HG03139 (cell line): Measurements from ENCODE around the gene COMP.

Source experiments
- ATAC-seq: cut with Tn5 transposase; IDR thresholded peaks from one replicate; pipeline ENCODE4 v1.9.1; 2021; ENCODE audit not compliant: unreplicated experiment

COMP gene

GRCh38 chr19:18804139-18804601 is 13.1 kb upstream of the COMP start:
- no peak for ATAC-seq

DNA sequence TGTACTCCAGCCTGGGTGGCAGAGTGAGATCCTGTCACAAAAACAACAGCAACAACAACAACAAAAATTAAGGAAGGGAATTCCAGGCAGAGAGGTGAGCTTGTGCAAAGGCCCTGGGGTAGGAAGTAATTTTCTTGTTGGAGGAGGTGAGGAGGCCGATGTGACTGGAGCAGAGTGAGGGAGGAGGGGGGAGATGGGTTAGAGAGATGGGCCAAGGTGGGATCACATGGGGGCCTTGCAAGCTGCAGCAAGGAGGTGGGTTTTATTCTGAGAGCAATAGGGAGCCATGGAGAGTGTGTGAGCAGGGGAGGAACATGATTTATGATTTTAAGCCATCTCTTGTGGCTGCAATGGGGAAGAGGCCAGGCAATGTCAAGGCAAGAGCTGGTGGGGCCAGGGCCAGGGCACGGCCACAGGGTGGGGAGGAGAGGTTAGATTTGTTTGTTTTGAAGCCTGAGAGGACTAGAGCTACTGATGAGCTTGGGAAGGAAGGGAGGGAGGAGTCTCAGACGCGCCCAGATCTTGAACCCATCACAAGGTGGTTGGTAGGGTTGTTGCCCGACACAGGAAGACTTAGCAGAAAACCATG is 12.5 kb upstream of the COMP start:
- ATAC-seq = no peak

DNA sequence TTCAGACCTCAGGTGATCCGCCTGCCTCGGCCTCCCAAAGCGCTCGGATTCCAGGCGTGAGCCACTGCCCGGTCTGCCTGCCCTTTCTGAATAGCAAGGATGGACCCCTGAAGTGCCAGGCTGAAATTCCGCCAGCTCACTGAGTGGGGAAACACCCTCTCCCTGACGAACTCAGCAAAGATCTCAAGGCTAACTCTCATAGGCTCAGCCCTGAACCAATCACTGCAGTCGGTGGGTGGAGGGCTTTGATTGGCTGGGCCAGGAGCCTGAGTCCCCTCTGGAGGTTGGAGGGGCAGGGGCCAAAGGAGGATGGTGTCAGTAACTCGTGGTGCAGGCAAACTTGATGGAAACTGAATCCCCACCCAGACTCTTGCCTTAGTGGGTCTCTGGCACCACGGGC is 11.2 kb upstream of the COMP start:
- ATAC-seq = no peak

- ATAC-seq = no peak
Measured at GRCh38 chr19:18800636-18801035, 9.5 kb upstream of the COMP start.

GRCh38 chr19:18800079-18800478 is 9.0 kb upstream of the COMP start:
- no peak for ATAC-seq

GRCh38 chr19:18799389-18799970 is 8.4 kb upstream of the COMP start:
- no peak for ATAC-seq

DNA sequence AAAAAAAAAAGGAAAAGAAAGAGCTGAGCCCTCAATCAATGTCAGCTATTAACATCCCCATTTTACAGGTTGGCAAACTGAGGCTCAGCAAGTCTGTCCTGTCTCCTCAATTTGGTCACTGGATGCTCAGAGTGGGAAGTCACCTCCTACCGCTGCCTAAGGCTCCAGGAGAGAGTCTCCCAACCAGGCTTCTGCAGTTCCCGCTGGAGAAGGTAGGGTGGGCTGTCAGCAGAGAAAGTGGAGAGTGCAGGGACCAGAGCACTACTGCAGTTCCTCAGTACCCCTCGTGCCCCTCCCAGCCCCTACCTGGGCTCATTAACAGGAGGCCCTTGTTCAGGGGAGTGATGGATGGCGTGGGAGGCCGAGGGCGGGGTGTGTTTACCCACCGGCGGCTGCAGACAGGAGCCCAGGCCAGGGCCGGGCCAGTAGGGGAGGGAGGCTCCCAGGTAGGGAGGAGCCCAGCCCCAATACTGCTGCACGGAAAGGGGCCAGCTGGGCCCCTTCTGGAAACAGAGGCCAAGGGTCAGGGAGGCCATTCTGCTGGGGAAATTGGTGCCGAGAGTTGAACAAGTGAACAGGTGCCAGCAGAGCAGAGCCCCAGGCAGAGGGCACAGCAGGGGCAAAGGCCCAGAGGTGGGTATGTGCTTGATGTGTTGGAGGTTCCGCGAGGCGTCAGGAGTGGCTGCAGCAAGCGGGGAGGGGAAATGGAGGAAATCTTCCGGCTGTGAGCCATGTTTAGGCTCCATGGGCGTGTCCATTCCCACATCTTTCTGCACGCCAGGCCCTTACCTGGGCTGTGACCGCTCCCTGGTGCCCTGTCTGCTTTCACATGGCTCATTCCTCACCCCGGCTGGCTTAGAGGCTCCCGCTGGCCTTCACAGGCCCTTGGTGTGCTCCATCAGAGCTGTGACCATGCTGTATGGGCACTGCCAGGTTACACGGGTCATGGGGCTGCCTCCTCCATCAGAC is 7.6 kb upstream of the COMP start:
- no peak for ATAC-seq

- no peak for ATAC-seq
Measured at GRCh38 chr19:18796239-18796638, 5.1 kb upstream of the COMP start.

GRCh38 chr19:18795540-18795939 is 4.4 kb upstream of the COMP start:
- ATAC-seq = no peak

GRCh38 chr19:18794692-18795091 is 3.6 kb upstream of the COMP start:
- ATAC-seq = no peak

- no peak for ATAC-seq
Measured at GRCh38 chr19:18794029-18794313, 2.9 kb upstream of the COMP start.

DNA sequence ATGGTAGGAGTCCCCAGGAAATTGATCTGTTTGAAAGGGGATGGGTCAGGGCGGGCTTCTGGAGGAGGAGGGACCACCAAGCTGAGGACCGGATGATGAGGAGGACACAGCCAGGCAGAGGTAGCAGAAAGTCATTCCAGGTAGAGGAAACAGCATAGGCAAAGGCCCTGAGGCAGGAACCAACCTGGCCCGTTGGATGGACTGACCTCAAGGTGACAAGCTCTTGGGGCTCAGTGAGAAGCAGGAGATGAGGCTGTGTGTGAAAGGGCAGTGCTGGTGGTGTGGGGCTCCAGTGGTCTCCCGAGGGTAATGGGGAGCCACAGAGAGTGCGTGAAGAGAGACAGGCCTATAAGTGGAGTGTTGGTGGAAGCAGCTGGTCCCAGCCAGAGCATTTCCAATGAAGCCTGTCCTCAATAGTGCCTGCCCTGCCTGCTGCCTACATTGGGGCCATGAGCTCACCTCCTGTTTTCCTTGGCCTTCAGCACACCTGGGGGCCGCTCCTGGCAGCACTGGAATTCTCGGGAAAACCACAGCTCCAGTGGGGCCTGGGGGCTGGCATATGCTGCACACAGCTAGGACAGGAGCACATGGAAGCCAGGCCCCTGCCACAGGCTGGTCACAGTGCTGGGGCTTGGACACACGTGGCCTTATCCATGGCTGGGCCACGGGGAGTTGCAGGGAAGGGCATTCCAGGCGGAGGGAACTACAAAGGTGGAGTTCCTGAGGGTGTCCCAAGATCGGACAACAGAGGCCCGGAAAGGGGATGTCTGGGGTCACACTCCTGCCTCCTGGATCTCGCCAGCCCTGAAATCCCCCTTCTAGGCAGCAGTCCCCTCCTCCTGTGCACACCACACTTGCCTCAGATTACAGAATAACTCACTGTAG is 2.3 kb upstream of the COMP start:
- no peak for ATAC-seq

DNA sequence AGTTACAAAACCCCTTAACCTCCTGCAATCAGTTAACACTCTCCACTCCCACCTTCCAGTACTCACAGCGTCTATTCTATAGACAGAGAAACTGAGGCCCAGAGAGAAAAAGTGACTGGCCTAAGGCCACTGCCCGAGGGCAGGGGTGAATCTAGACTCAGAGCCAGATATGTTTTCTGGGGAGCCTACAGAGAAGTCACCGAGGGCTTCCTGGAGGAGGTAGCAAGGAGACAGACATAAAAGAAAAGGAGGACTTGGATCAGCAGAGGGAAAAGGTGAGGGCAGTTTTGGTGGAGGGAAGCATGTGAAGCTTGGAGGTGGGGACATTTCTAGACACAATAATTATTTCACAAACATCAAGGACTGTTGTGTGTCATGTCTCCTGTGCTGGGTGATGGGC is 1.6 kb upstream of the COMP start:
- no peak for ATAC-seq

- ATAC-seq = no peak
Measured at GRCh38 chr19:18791315-18791678, 192 bp upstream of the COMP start.

- ATAC-seq = no peak
Measured at GRCh38 chr19:18789883-18790565, 1.1 kb downstream of the COMP start.

- no peak for ATAC-seq
Measured at GRCh38 chr19:18789422-18789869, 1.7 kb downstream of the COMP start.

- no peak for ATAC-seq
Measured at GRCh38 chr19:18788529-18789421, 2.3 kb downstream of the COMP start.

DNA sequence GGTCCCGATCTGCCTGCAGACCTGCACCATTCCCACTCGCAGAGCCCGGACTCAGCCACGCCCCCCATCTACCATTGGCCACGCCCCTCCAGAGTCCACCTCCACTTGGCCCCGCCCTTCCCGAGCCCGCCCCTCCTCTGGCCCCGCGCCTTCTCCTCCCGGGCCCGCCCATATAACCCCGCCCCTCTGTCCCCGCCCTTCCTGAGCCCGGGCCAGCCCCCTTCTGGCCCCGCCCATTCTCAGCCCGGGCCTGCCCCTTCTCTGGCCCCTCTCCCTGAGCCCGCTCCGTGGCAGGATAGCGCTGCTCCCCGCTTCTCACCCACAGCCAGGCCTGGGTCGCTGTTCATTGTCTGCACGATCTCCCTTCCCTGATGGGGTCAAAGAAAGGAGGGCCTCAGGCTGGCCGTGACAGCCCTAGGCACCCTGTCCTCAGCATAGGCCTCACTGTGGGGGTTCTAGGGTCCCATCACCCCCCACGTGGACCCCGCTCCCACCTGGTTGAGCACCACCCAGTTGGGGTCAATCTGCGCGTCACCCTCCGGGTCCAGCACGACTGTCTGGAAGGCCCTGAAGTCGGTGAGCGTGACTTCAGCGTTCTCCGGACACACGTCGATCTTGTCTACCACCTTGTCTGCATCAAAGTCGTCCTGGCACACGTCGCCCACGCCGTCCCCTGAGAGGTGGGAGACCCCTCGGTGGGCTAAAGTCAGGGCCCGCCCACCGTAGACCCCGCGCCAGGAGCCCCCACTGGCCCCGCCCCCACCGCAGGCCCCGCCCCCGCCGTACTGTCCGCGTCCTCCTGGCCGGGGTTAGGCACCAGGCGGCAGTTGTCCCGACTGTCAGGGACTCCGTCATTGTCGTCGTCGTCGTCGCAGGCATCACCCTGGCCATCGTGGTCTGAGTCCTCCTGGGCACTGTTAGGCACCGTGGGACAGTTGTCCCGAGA is 5.7 kb downstream of the COMP start:
- ATAC-seq = no peak

GRCh38 chr19:18784786-18785120 is 6.4 kb downstream of the COMP start:
- no peak for ATAC-seq
